GM21619 (cell line): Measurements from ENCODE around the gene ZNF415.
"Not testable (repeated sequence)": the region's sequence is repeated elsewhere in the genome, so short reads cannot be mapped to it uniquely, and the experiment has no call there.

Experiments
- ATAC-seq: cut with Tn5 transposase; IDR thresholded peaks from one replicate; pipeline ENCODE4 v1.9.1; 2021; ENCODE audit not compliant: unreplicated experiment

Gene ZNF415

DNA sequence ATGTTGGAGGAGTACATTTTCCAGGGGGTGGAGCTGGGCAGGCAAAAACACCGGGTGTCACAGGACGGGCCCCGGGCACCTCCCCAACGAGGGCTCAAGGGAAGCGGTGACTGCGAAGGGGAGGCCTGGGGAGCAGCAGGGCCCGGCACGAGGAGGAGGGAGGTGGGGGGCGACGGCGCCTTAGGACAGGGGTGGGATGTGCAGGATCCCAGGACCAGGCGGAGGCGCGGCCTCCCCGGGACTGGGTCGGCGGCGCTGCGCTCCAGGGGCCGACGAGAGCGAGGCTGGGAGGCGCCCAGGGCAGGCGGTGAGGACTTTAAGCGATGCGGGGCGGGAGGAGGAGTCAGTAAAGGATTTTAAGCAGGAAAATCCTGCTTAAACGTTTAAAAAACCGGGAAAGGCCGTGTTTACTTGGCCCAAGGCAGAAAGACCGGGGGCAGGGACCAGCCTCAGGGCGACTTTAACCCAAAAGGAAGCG lies 29.9 kb downstream of the ZNF415 start:
- no peak for ATAC-seq

DNA sequence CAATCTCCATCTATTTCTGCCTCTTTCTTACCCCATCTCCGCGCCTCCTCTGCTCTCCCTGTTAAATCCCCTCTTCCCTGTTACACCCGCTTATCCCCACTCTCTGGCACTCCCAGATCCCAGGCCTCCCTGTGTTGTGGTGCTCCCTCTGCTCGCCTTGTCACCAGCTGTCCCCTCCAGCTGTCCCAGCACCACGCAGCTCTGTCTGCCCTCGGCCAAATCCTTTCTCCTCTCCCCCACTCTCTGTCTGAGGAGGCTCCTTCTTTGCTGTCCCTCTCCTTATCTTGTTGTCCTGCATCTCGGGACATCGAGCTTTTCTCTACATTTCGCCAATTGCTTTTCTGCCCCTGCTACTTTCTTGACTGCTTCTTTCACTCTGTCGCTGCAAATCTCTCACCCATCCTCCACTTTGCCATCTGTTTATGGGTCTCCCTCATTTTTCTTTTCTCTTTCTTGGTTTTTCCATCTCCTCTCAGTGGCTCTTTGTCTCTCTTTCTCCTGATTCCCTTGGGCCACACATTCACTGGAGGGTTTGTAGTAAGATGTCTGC lies 30.4 kb downstream of the ZNF415 start:
- no peak for ATAC-seq

GRCh38 chr19:53101518-53101917 lies 31.2 kb downstream of the ZNF415 start:
- ATAC-seq, result no peak

- not testable (repeated sequence) for ATAC-seq
Measured at GRCh38 chr19:53098570-53098969, 34.1 kb downstream of the ZNF415 start.

- ATAC-seq, result not testable (repeated sequence)
Measured at GRCh38 chr19:53096982-53097690, 35.6 kb downstream of the ZNF415 start.

GRCh38 chr19:53096579-53096978 lies 36.1 kb downstream of the ZNF415 start:
- ATAC-seq, result not testable (repeated sequence)

GRCh38 chr19:53094754-53095575 lies 37.7 kb downstream of the ZNF415 start:
- ATAC-seq, result no peak

- no peak for ATAC-seq
Measured at GRCh38 chr19:53092723-53093122, 40.0 kb downstream of the ZNF415 start.

- no peak for ATAC-seq
Measured at GRCh38 chr19:53091413-53092254, 41.1 kb downstream of the ZNF415 start.

GRCh38 chr19:53088091-53088490 lies 44.6 kb downstream of the ZNF415 start:
- ATAC-seq, result no peak

DNA sequence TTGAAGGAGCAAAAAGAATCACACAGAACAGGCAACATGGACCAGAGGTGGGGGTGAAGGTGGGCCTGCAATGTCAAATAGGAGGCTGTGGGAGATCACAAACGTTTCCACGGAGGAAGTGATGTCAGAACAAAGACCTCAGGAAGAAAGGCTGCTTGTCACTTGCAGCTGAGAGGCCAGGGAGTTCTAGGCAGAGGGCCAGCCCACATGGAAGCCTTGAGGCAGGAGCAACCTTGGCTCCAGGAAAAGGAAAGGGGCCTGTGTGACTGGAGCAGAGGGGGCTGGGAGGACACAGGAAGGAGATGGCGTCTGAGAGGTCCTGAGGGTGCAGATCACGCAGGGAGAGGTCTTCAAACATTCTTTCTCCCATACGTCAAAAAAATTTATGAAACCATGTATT lies 45.8 kb downstream of the ZNF415 start:
- ATAC-seq, result no peak

DNA sequence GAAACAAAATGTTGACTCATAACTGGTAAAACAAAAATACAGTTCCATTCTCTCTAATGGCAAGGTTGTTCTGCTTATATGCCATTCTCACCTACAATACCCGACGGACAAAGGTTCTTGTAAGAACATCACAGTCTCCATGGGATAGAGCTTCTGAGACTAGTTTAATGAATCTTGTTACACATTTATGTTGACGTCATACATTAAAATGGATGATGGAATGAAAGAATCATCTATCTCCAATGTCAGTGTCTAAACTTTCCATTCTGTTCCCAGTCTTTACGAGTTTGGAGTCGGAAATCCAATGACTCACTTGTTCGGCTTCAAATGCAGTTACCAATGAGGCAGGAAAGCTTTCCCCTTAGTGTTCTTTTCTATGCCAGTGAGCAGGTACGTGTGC lies 47.2 kb downstream of the ZNF415 start:
- no peak for ATAC-seq

- no peak for ATAC-seq
Measured at GRCh38 chr19:53082929-53083328, 49.8 kb downstream of the ZNF415 start.

DNA sequence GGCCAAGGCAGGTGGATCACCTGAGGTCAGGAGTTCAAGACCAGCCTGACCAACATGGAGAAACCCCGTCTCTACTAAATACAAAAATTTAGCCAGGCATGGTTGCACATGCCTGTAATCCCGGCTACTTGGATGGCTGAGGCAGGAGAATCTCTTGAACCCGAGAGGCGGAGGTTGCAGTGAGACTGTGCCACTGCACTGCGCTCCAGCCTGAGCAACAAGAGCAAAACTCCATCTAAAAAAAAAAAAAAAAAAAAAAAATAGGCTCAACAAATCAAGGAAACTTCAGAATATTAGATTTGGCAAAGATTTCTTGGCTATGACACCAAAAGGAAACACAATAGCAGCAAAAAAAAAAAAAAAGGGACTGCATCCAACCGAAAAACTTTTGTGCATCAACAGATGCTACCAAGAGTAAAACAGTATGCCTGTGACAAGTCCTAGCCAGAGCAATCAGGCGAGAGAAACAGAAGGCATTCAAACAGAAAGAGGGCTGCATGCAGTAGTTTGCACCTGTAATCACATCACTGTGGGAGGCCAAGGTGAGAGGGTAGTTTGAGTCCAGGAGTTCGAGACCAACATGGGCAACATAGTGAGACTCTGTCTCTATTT lies 53.3 kb downstream of the ZNF415 start:
- no peak for ATAC-seq

- ATAC-seq, result no peak
Measured at GRCh38 chr19:53078668-53079067, 54.0 kb downstream of the ZNF415 start.

GRCh38 chr19:53076984-53077383 lies 55.7 kb downstream of the ZNF415 start:
- ATAC-seq, result no peak

GRCh38 chr19:53068834-53069233 lies 63.9 kb downstream of the ZNF415 start:
- ATAC-seq, result no peak

DNA sequence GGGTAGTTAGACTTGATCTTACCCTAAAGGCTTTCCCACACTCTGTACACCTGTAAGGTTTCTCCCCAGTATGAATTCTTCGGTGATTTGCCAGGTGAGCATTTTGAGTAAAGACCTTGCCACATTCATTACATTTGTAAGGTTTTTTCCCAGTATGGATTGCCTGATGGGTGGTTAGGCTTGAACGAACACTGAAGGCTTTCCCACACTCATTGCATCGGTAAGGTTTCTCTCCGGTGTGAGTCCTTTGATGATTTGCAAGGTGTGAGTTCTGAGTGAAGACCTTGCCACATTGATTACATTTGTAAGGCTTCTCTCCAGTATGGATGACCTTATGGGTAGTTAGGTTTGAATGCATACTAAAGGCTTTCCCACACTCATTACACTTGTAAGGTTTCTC lies 64.5 kb downstream of the ZNF415 start:
- ATAC-seq, result no peak

- ATAC-seq, result no peak
Measured at GRCh38 chr19:53057904-53058580, 74.7 kb downstream of the ZNF415 start.
